ENCODE data around the gene EMC6. TPM values are rescaled to one million over a fixed set of nuclear protein-coding genes. Genes with fewer than 3 reads are reported as not detected.
"Not testable (repeated sequence)": the region's sequence is repeated elsewhere in the genome, so short reads cannot be mapped to it uniquely, and the experiment has no call there.

EMC6 gene
- total RNA-seq, 1 donor from 2014 or later: 44.4 TPM

DNA sequence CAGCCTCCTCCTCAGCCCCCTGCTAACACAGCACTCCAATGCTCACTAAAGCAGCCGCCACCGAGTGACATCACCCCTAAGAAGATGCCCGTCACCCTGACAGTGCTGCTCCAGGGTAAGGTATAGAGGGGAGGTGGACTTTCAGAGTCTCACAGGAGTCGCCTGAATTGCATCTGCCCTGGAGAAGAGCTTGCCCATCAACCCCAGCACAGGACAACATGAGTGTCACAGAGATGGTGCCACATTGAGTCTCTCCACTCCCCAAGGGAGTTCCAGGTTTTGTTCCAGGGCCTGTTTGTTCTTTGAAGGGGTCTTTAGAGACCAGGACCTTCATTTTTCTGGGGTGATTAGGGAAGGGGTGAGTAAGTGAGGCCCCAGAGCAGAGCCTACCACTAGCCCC is 29.5 kb downstream of the EMC6 start:
- Mint-ChIP-seq H3K4me1 (ENCODE audit: low read depth, unreplicated experiment) (peaks cover 5% of the 10 kb centered on the region), H3K27me3 (ENCODE audit: unreplicated experiment) (peaks cover 4% of the 10 kb centered on the region), H3K27ac (ENCODE audit: unreplicated experiment) (no peak overlapping the region), H3K36me3 (ENCODE audit: unreplicated experiment) (peaks cover 15% of the 10 kb centered on the region), H3K4me3 (ENCODE audit: unreplicated experiment) (no peak overlapping the region), H3K9me3 (ENCODE audit: unreplicated experiment) (peaks cover 4% of the 10 kb centered on the region)
- TF ChIP-seq, protein P1, sequence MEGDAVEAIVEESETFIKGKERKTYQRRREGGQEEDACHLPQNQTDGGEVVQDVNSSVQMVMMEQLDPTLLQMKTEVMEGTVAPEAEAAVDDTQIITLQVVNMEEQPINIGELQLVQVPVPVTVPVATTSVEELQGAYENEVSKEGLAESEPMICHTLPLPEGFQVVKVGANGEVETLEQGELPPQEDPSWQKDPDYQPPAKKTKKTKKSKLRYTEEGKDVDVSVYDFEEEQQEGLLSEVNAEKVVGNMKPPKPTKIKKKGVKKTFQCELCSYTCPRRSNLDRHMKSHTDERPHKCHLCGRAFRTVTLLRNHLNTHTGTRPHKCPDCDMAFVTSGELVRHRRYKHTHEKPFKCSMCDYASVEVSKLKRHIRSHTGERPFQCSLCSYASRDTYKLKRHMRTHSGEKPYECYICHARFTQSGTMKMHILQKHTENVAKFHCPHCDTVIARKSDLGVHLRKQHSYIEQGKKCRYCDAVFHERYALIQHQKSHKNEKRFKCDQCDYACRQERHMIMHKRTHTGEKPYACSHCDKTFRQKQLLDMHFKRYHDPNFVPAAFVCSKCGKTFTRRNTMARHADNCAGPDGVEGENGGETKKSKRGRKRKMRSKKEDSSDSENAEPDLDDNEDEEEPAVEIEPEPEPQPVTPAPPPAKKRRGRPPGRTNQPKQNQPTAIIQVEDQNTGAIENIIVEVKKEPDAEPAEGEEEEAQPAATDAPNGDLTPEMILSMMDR (IDR thresholded peaks at IDR 0.05; ENCODE audit: partially characterized antibody, unreplicated experiment): no peak
- no peak for DNase-seq

DNA sequence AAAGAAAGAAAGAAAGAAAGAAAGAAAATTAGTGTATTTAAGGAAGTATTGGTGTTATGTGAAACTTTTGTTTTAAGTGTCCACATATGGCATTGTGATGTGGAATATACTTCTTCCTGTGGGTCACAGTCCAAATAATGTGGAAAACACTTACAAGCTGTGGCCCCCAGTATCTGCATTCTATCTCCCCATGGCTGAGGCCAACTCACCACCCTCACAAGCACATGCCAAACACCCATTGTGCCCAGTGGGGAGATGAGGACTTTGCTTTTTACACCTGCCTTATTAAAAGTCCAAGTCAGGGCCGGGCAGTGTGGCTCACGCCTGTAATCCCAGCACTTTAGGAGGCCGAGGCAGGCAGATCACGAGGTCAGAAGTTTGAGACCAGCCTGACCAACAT is 31.3 kb downstream of the EMC6 start:
- H3K4me3 Mint-ChIP-seq (ENCODE audit: unreplicated experiment): no peak overlapping the region
- no peak for DNase-seq
- no peak overlapping the region for H3K27ac Mint-ChIP-seq (ENCODE audit: unreplicated experiment)
- TF ChIP-seq, protein P1 (IDR thresholded peaks at IDR 0.05; ENCODE audit: partially characterized antibody, unreplicated experiment): no peak
- H3K4me1 Mint-ChIP-seq (ENCODE audit: low read depth, unreplicated experiment): no peaks in the 10 kb centered on the region
- H3K9me3 Mint-ChIP-seq (ENCODE audit: unreplicated experiment): peaks cover 2% of the 10 kb centered on the region
- no peaks in the 10 kb centered on the region for H3K27me3 Mint-ChIP-seq (ENCODE audit: unreplicated experiment)
- H3K36me3 Mint-ChIP-seq (ENCODE audit: unreplicated experiment): peaks cover 21% of the 10 kb centered on the region

DNA sequence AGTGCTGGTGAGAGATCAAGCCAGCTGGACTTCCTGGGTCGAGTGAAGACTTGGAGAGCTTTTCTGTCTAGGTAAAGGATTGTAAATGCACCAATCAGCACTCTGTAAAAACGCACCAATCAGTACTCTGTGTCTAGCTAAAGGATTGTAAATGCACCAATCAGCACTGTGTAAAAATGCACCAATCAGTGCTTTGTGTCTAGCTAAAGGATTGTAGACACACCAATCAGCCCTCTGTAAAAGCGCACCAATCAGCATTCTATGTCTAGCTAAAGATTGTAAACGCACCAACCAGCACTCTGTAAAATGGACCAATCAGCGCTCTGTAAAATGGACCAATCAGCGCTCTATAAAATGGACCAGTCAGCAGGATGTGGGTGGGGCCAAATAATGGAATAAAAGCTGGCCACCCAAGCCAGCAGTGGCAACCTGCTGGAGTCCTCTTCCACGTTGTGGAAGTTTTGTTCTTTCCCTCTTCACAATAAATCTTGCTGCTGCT is 33.5 kb downstream of the EMC6 start:
- not testable (repeated sequence) for H3K4me3 Mint-ChIP-seq (ENCODE audit: unreplicated experiment); H3K27me3 Mint-ChIP-seq (ENCODE audit: unreplicated experiment); H3K4me1 Mint-ChIP-seq (ENCODE audit: low read depth, unreplicated experiment); H3K9me3 Mint-ChIP-seq (ENCODE audit: unreplicated experiment); H3K27ac Mint-ChIP-seq (ENCODE audit: unreplicated experiment); DNase-seq
- peaks cover 26% of the 10 kb centered on the region for H3K36me3 Mint-ChIP-seq (ENCODE audit: unreplicated experiment)

DNA sequence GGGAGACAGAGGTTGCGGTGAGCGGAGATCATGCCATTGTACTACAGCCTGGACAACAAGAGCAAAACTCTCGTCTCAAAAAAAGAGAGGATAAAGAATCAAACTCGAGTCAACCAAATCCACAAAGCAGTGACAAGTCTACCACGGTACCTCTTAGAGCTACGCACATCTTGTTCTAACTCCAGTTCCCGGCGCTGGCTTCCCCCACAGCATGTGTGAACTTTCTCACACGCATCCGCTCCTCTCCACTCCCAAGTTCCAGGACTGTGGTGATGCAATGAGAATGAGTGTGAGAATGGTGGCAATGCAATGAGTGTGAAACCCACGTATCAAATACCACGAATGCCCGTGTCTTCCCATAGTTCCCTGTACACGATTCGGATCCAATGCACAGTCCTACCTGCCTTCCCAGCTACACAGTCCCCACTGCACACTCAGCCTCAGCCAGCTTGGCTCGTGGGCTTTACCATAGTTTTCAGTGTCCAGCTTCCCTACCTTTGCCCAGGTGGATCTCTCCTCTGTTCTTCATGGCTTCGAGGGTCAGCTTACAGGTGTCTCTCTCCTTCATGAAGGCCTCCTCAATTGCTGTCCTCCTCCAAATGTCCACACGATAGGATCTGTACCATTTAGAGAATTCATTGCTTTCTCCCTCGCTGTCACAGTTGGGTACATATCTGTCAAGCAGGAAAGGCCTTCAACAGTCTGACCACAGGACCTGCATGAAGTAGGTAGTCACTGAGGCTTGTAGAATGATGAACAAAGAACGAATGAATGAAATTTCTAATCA is 36.5 kb downstream of the EMC6 start:
- DNase-seq: no peak
- Mint-ChIP-seq H3K4me3 (ENCODE audit: unreplicated experiment) (no peak overlapping the region), H3K27ac (ENCODE audit: unreplicated experiment) (no peak overlapping the region), H3K9me3 (ENCODE audit: unreplicated experiment) (peaks cover 2% of the 10 kb centered on the region), H3K4me1 (ENCODE audit: low read depth, unreplicated experiment) (no peaks in the 10 kb centered on the region), H3K27me3 (ENCODE audit: unreplicated experiment) (peaks cover 4% of the 10 kb centered on the region), H3K36me3 (ENCODE audit: unreplicated experiment) (peaks cover 26% of the 10 kb centered on the region)
- TF ChIP-seq, protein P1 (IDR thresholded peaks at IDR 0.05; ENCODE audit: partially characterized antibody, unreplicated experiment): no peak

DNA sequence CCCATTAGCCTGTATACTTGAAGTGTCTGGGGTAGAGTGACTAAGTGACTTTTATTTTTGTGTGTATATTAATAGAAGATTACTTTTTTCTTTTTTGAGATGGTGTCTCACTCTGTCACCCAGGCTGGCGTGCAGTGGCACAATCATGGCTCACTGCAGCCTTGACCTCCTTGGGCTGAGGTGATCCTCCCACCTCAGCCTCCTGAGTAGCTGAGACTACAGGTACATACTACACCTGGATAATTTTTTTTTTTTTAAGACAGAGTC is 37.0 kb downstream of the EMC6 start:
- not testable (repeated sequence) for H3K4me1 Mint-ChIP-seq (ENCODE audit: low read depth, unreplicated experiment); H3K9me3 Mint-ChIP-seq (ENCODE audit: unreplicated experiment); H3K27ac Mint-ChIP-seq (ENCODE audit: unreplicated experiment); H3K27me3 Mint-ChIP-seq (ENCODE audit: unreplicated experiment); H3K4me3 Mint-ChIP-seq (ENCODE audit: unreplicated experiment); DNase-seq
- H3K36me3 Mint-ChIP-seq (ENCODE audit: unreplicated experiment): peaks cover 26% of the 10 kb centered on the region

DNA sequence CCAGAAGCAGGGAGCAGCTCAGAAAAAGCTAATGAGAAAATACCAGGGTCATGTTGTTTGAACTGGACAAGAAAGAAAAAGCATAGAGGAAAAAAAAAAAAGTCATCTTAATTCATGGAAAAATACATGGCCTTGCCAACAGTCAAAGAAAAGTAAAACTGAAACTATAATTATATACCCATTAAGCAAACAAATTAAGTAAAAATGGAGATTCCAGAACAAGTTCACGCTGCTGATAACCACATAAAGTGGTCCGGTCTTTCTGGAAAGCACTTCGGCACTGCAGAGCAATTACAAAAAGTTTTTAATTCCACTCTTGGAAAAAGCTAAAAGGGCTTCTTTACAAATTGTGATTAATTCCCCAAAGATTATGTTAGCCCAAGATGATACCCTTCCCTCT is 39.8 kb downstream of the EMC6 start:
- no peak overlapping the region for H3K4me3 Mint-ChIP-seq (ENCODE audit: unreplicated experiment)
- TF ChIP-seq, protein P1 (IDR thresholded peaks at IDR 0.05; ENCODE audit: partially characterized antibody, unreplicated experiment): no peak
- H3K4me1 Mint-ChIP-seq (ENCODE audit: low read depth, unreplicated experiment): no peaks in the 10 kb centered on the region
- H3K27me3 Mint-ChIP-seq (ENCODE audit: unreplicated experiment): peaks cover 4% of the 10 kb centered on the region
- H3K9me3 Mint-ChIP-seq (ENCODE audit: unreplicated experiment): peaks cover 3% of the 10 kb centered on the region
- H3K27ac Mint-ChIP-seq (ENCODE audit: unreplicated experiment): no peak overlapping the region
- H3K36me3 Mint-ChIP-seq (ENCODE audit: unreplicated experiment): peaks cover 11% of the 10 kb centered on the region
- no peak for DNase-seq

Measured in glutamatergic neuron (in vitro differentiated cells).